ENCODE data around the gene MCIDAS.

GRCh38 chr5:55225346-55225745, 1.8 kb downstream of the MCIDAS start:
- TF ChIP-seq E2F4 (IDR thresholded peaks at IDR 0.05; ENCODE audit: low read depth, low read length) (no peak), EZH2 (IDR thresholded peaks at IDR 0.05; ENCODE audit: borderline replicate concordance, control insufficient read depth, low read depth, low read length) (no peak), CTCF (IDR thresholded peaks at IDR 0.05 in 2 of 3, conservative IDR thresholded peaks at IDR 0.05 in 1 of 3; ENCODE audit: control insufficient read depth in 2 of 3, extremely low read depth in 1 of 3, insufficient read depth in 1 of 3, low read depth in 3 of 3, low read length in 3 of 3) (no peak), E2F8 (IDR thresholded peaks at IDR 0.05; ENCODE audit: low read depth, partially characterized antibody) (no peak)
